GM12878 (cell line): ENCODE measurements around the gene SIN3B. TPM values are rescaled to one million over a fixed set of nuclear protein-coding genes. Genes with fewer than 3 reads are reported as not detected.
A peak's percentile ranks its signal among the peaks of the same experiment; 100 is the strongest.

Experiments
- ATAC-seq: fragments of 200-7000 bp; cut with Tn5 transposase; 3 replicates; pipeline ENCODE4 v1.9.1; 2020; ENCODE audit warnings: mild to moderate bottlenecking, moderate library complexity
- BruUV-seq: library from RNA; stranded (reverse); fragments of 400-500 nt; replicated peaks from 2 replicates; lab custom pipeline; 2021; lab: Mats Ljungman, UMichigan
- CTCF ChIA-PET: fragments of 300-600 bp; sonication (Branson Sonifier 250); formaldehyde crosslinking; extraction: SDS; loops from one replicate; lab custom pipeline; 2021; ENCODE audit warnings: inconsistent platforms; lab: Yijun Ruan, JAX
- POLR2A ChIA-PET: fragments of 350-600 bp; formaldehyde crosslinking; extraction: SDS; loops from one replicate; lab custom pipeline; 2021; ENCODE audit warnings: inconsistent platforms; lab: Charles Lee
- RAD21 ChIA-PET: fragments of 300-600 bp; sonication (Branson Sonifier 250); formaldehyde crosslinking; loops from one replicate; lab custom pipeline; 2023; ENCODE audit warnings: antibody characterized with exemption; ENCODE audit not compliant: unreplicated experiment; lab: Charles Lee
- SMC1A ChIA-PET: fragments of 300-600 bp; sonication (Branson Sonifier 250); formaldehyde crosslinking; loops from one replicate; lab custom pipeline; 2023; ENCODE audit not compliant: unreplicated experiment, uncharacterized antibody; lab: Charles Lee
- DNase-seq: peaks from one replicate; pipeline ENCODE4 v3.0.0-alpha.2; 2011; ENCODE audit warnings: low read depth, low spot score
- FAIRE-seq: peaks from 3 replicates; lab custom pipeline; 2011; peaks lifted over from hg19 to GRCh38; lab: Jason Lieb, UNC
- H2AFZ ChIP-seq: 2 replicates; pipeline ENCODE4 v1.6.0; 2011; ENCODE audit warnings: low read depth, low read length, control low read depth; ENCODE audit not compliant: control insufficient read depth
- H3K27ac ChIP-seq: 2 replicates; pipeline ENCODE4 v1.5.1; 2011; ENCODE audit warnings: control low read depth; ENCODE audit not compliant: control insufficient read depth, insufficient read depth
- H3K27me3 ChIP-seq, 2 experiments: replicated peaks in 1 of 2; 2 replicates each; pipeline versions ENCODE4 v1.6.0 to v1.6.1; 2011; ENCODE audit warnings: low read length in 1 of 2; ENCODE audit not compliant: control insufficient read depth in 2 of 2, insufficient read depth in 2 of 2
- H3K36me3 ChIP-seq, 2 experiments: 2 replicates each; pipeline ENCODE4 v1.5.1; 2011; ENCODE audit warnings: low read length in 1 of 2; ENCODE audit not compliant: control insufficient read depth in 2 of 2, insufficient read depth in 2 of 2
- H3K4me1 ChIP-seq: 2 replicates; pipeline ENCODE4 v1.6.1; 2011; ENCODE audit warnings: mild to moderate bottlenecking, low read length, moderate library complexity, mixed read lengths; ENCODE audit not compliant: control insufficient read depth, insufficient read depth
- H3K4me2 ChIP-seq: 2 replicates; pipeline ENCODE4 v1.6.0; 2011; ENCODE audit warnings: control low read depth; ENCODE audit not compliant: control insufficient read depth, insufficient read depth
- H3K4me3 ChIP-seq: fragments of 200-600 bp; sonication (generic); 2 replicates; pipeline ENCODE4 v1.5.1; 2016
- H3K79me2 ChIP-seq: 2 replicates; pipeline ENCODE4 v1.6.0; 2011; ENCODE audit warnings: low read length; ENCODE audit not compliant: control insufficient read depth, insufficient read depth
- H3K9ac ChIP-seq: 2 replicates; pipeline ENCODE4 v1.8.0; 2011; ENCODE audit warnings: low read length, control low read depth, mixed read lengths; ENCODE audit not compliant: control insufficient read depth, insufficient read depth
- H3K9me3 ChIP-seq: replicated peaks from 3 replicates; pipeline ENCODE4 v1.5.1; 2011; ENCODE audit warnings: mild to moderate bottlenecking, low read length; ENCODE audit not compliant: control insufficient read depth, insufficient read depth
- H4K20me1 ChIP-seq: 2 replicates; pipeline ENCODE4 v1.6.0; 2011; ENCODE audit not compliant: control insufficient read depth, insufficient read depth
- ASH2L ChIP-seq: fragments of 300-600, 200-600 bp; sonication (generic); IDR thresholded peaks from 2 replicates; pipeline ENCODE4 v1.6.1; 2017; ENCODE audit warnings: low read depth, mild to moderate bottlenecking, borderline replicate concordance
- CEBPZ ChIP-seq: fragments of 150-350 bp; IDR thresholded peaks from 2 replicates; pipeline ENCODE4 v1.6.1; 2016; ENCODE audit warnings: low read depth, low read length
- ELK1 ChIP-seq: IDR thresholded peaks from 2 replicates; pipeline ENCODE4 v1.6.1; 2012; ENCODE audit warnings: low read depth, low read length, improper control_type of control experiment
- JUNB ChIP-seq: IDR thresholded peaks from 2 replicates; pipeline ENCODE4 v1.6.1; 2016; ENCODE audit warnings: antibody characterized with exemption, mild to moderate bottlenecking
- JUND ChIP-seq: IDR thresholded peaks from 2 replicates; pipeline ENCODE4 v1.6.1; 2012; ENCODE audit warnings: low read depth, mild to moderate bottlenecking, low read length, improper control_type of control experiment, moderate library complexity
- NR2F1 ChIP-seq: fragments of 450-650 bp; conservative IDR thresholded peaks from 2 replicates; pipeline ENCODE4 v1.6.1; 2017; ENCODE audit warnings: mild to moderate bottlenecking
- POU2F2 ChIP-seq: IDR thresholded peaks from 3 replicates; pipeline ENCODE4 v1.6.1; 2011; ENCODE audit warnings: low read depth, mild to moderate bottlenecking, low read length, borderline replicate concordance
- SPI1 ChIP-seq: IDR thresholded peaks from 2 replicates; pipeline ENCODE4 v1.6.1; 2011; ENCODE audit warnings: low read depth, mild to moderate bottlenecking, low read length, moderate library complexity, borderline replicate concordance; ENCODE audit not compliant: insufficient read depth
- ZBTB4 ChIP-seq: fragments of 450-650 bp; formaldehyde crosslinking; IDR thresholded peaks from 2 replicates; pipeline ENCODE4 v1.4.0; 2022; ENCODE audit warnings: mild to moderate bottlenecking, moderate library complexity
- ZNF207 ChIP-seq: fragments of 450-650 bp; IDR thresholded peaks from 2 replicates; pipeline ENCODE4 v1.6.1; 2014; ENCODE audit warnings: antibody characterized with exemption, mild to moderate bottlenecking, borderline replicate concordance
- WGBS: methylation state at CpG from one replicate; pipeline ENCODE4 v1.1.6; 2016; ENCODE audit warnings: low lambda C conversion rate; ENCODE audit not compliant: insufficient replicate concordance, insufficient coverage; ENCODE audit errors: missing lambda C conversion rate; 5-methylcytosine and 5-hydroxymethylcytosine counted together
- in situ Hi-C: fragments of 300-500 bp; cut with MboI; formaldehyde crosslinking; loops from 9 replicates; pipeline ENCODE4 v1.14.3; 2018; ENCODE audit warnings: mixed read lengths
- intact Hi-C: fragments of 100-400 bp; cut with micrococcal nuclease; formaldehyde crosslinking; loops from one replicate; pipeline ENCODE4 v1.14.2; 2022; ENCODE audit not compliant: unreplicated experiment
- polyA plus RNA-seq, 11 experiments: library from polyadenylated mRNA; depleted of rRNA in 4 of 11; unstranded in 6 of 11; stranded (reverse) in 5 of 11; fragments of >200 nt; fragmentation: Nextera tagmentation in 4 of 11; fragmentation: Illumina TruSeq in 1 of 11; extraction: Ambion mirVana in 4 of 11; extraction: Trizol in 1 of 11; gene quantifications; 1 replicate in 1 of 11; 2 replicates in 10 of 11; pipeline versions ENCODE4 v1.2.1 to v1.2.3, GENCODE V29; 2011 to 2016; ENCODE audit warnings: inconsistent platforms in 2 of 11, missing spikeins in 2 of 11, low read depth in 1 of 11
- total RNA-seq, 4 experiments: library from RNA; depleted of rRNA in 3 of 4; stranded (reverse); fragments of >200 nt in 3 of 4; fragmentation: Illumina TruSeq in 1 of 4; extraction: Trizol in 1 of 4; gene quantifications; 2 replicates each; pipeline versions ENCODE4 v1.2.1 to v1.2.3, GENCODE V29; 2013 to 2021
- TF ChIP-seq, protein P1 (sequence below): fragments of 450-650 bp; IDR thresholded peaks from 2 replicates; pipeline ENCODE4 v1.6.1; 2017; ENCODE audit warnings: mild to moderate bottlenecking, moderate library complexity

The SIN3B gene
- total and polyA plus RNA-seq, 10 of the 15 experiments (the other 5 are each of a cell fraction or from before 2014, with no cell fraction given), result 0.68 to 34.5 (median 15.8) TPM

DNA sequence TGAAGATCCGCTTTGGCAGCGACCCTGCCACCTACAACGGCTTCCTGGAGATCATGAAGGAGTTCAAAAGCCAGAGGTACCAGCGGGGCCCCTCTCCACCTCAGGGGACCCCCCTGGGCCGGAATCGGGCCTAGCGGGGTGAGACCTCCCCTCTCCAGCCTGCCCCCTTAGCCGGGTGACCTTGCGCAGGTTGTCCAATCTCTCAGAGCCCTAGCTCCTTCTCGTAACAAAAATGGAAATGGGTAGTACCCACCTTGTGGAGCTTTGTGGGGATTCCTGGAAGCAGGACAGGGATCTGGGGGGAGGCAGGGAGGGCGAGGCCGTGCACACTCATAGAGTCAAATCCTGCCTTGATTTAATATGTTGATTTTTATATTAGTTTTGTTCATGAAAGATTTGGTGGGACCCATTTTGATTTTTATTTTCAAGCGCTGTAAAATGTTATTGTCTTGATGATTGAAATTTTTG lies 658 bp downstream of the SIN3B start:
- in situ Hi-C loops (no loop called here), intact Hi-C loops (loop anchor here (10.0 kb wide), 1 partner anchor 115 kb away; the partner anchor contains the start of gene NWD1)
- DNase-seq (no peak), FAIRE-seq (no peak), ATAC-seq (peak; percentile 24)
- Histone ChIP-seq H3K27ac (peak overlapping the region; percentile 54), H3K9ac (peak overlapping the region; percentile 93), H3K79me2 (peaks cover 13% of the 10 kb centered on the region), H3K36me3 (peaks cover 2 to 6% of the 10 kb centered on the region in 2 experiments), H3K4me1 (peaks cover 21% of the 10 kb centered on the region), H3K4me3 (peak overlapping the region; percentile 98), H3K27me3 (no peaks in the 10 kb centered on the region), H4K20me1 (no peaks in the 10 kb centered on the region), H3K4me2 (peak overlapping the region; percentile 97), H2AFZ (no peak overlapping the region; the same call in 1 of the 2 replicates), H3K9me3 (peaks cover 2% of the 10 kb centered on the region; the same call in 1 of the 3 replicates)
- no TSS peak for BruUV-seq
- 8% methylated on average over 13 of the region's 13 CpGs for WGBS
- CTCF ChIA-PET, result interaction anchor here (0.6 to 0.8 kb wide), 2 partner anchors 70 to 223 kb away, joined by 3 to 4 read pairs; no protein-coding TSS in a partner anchor
- RAD21 ChIA-PET, result interaction anchor here (1.0 kb wide), 1 partner anchor 242 kb away, joined by 3 read pairs; no protein-coding TSS in a partner anchor
- POLR2A ChIA-PET, result interaction anchor here (1.0 kb wide), 1 partner anchor 10 kb away, joined by 5 read pairs; no protein-coding TSS in a partner anchor
- SMC1A ChIA-PET, result interaction anchor here (0.6 kb wide), 1 partner anchor 453 kb away, joined by 3 read pairs; no protein-coding TSS in a partner anchor
- TF ChIP-seq JUNB, result no peak
- no peak for TF ChIP-seq ZBTB4 (CRISPR knock-in tag)
- TF ChIP-seq ZNF207, result no peak
- no peak for TF ChIP-seq ASH2L
- TF ChIP-seq NR2F1, result no peak
- TF ChIP-seq CEBPZ, result no peak
- no peak for TF ChIP-seq SPI1
- TF ChIP-seq ELK1, result no peak
- no peak for TF ChIP-seq JUND
- TF ChIP-seq, protein P1, sequence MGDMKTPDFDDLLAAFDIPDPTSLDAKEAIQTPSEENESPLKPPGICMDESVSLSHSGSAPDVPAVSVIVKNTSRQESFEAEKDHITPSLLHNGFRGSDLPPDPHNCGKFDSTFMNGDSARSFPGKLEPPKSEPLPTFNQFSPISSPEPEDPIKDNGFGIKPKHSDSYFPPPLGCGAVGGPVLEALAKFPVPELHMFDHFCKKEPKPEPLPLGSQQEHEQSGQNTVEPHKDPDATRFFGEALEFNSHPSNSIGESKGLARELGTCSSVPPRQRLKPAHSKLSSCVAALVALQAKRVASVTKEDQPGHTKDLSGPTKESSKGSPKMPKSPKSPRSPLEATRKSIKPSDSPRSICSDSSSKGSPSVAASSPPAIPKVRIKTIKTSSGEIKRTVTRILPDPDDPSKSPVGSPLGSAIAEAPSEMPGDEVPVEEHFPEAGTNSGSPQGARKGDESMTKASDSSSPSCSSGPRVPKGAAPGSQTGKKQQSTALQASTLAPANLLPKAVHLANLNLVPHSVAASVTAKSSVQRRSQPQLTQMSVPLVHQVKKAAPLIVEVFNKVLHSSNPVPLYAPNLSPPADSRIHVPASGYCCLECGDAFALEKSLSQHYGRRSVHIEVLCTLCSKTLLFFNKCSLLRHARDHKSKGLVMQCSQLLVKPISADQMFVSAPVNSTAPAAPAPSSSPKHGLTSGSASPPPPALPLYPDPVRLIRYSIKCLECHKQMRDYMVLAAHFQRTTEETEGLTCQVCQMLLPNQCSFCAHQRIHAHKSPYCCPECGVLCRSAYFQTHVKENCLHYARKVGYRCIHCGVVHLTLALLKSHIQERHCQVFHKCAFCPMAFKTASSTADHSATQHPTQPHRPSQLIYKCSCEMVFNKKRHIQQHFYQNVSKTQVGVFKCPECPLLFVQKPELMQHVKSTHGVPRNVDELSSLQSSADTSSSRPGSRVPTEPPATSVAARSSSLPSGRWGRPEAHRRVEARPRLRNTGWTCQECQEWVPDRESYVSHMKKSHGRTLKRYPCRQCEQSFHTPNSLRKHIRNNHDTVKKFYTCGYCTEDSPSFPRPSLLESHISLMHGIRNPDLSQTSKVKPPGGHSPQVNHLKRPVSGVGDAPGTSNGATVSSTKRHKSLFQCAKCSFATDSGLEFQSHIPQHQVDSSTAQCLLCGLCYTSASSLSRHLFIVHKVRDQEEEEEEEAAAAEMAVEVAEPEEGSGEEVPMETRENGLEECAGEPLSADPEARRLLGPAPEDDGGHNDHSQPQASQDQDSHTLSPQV, result no peak
- no peak for TF ChIP-seq POU2F2
